Hematopoietic multipotent progenitor cell treated with erythropoietin and hydrocortisone succinate and interleukin-3 and kit ligand, for 4 days (in vitro differentiated cells): ENCODE measurements around the gene TMEM266.

Experiments used
- DNase-seq: peaks from one replicate; pipeline ENCODE4 v3.0.0-alpha.2; 2015

The TMEM266 gene

GRCh38 chr15:76163457-76164295, 103.9 kb downstream of the TMEM266 start:
- DNase-seq = no peak

- no peak for DNase-seq
These were observed 104.8 kb downstream of the TMEM266 start for GRCh38 chr15:76164602-76165001.

- DNase-seq = no peak
These were observed 106.2 kb downstream of the TMEM266 start for GRCh38 chr15:76165951-76166350.

- no peak for DNase-seq
These were observed 108.6 kb downstream of the TMEM266 start for GRCh38 chr15:76168237-76168984.

GRCh38 chr15:76169018-76169417, 109.2 kb downstream of the TMEM266 start:
- DNase-seq = peak; percentile 56

- DNase-seq = no peak
These were observed 110.4 kb downstream of the TMEM266 start for GRCh38 chr15:76169911-76170800.

GRCh38 chr15:76172782-76173181, 113.0 kb downstream of the TMEM266 start:
- no peak for DNase-seq

GRCh38 chr15:76173317-76173834, 113.6 kb downstream of the TMEM266 start:
- no peak for DNase-seq

- no peak for DNase-seq
These were observed 114.9 kb downstream of the TMEM266 start for GRCh38 chr15:76174654-76175053.

GRCh38 chr15:76175442-76175841, 115.7 kb downstream of the TMEM266 start:
- DNase-seq = no peak

- no peak for DNase-seq
These were observed 116.3 kb downstream of the TMEM266 start for GRCh38 chr15:76176059-76176458.

GRCh38 chr15:76176487-76177085, 116.8 kb downstream of the TMEM266 start:
- no peak for DNase-seq

GRCh38 chr15:76177491-76178040, 117.8 kb downstream of the TMEM266 start:
- DNase-seq = no peak

GRCh38 chr15:76178296-76179000, 118.7 kb downstream of the TMEM266 start:
- DNase-seq = no peak

- DNase-seq = no peak
These were observed 119.2 kb downstream of the TMEM266 start for GRCh38 chr15:76179023-76179422.

GRCh38 chr15:76180321-76180720, 120.5 kb downstream of the TMEM266 start:
- no peak for DNase-seq

GRCh38 chr15:76181705-76182107, 121.9 kb downstream of the TMEM266 start:
- no peak for DNase-seq

GRCh38 chr15:76183930-76184649, 124.3 kb downstream of the TMEM266 start:
- no peak for DNase-seq

- no peak for DNase-seq
These were observed 124.9 kb downstream of the TMEM266 start for GRCh38 chr15:76184650-76185035.

- DNase-seq = peak; percentile 73
These were observed 125.9 kb downstream of the TMEM266 start for GRCh38 chr15:76185716-76186115.

- DNase-seq = no peak
These were observed 127.4 kb downstream of the TMEM266 start for GRCh38 chr15:76187163-76187562.
